NT2/D1 (cell line): ENCODE results near the gene CST3.

Experiments
- SUZ12 ChIP-seq: IDR thresholded peaks from 2 replicates; pipeline ENCODE4 v1.6.1; 2011; ENCODE audit not compliant: insufficient read length, insufficient read depth; ENCODE audit errors: extremely low read depth
- YY1 ChIP-seq: IDR thresholded peaks from 2 replicates; pipeline ENCODE4 v1.6.1; 2011; ENCODE audit not compliant: insufficient read length, insufficient read depth
- ZNF274 ChIP-seq: IDR thresholded peaks from 2 replicates; pipeline ENCODE4 v1.6.1; 2011; ENCODE audit warnings: mild to moderate bottlenecking, low read depth, low read length

GRCh38 chr20:23595941-23596340, 41.8 kb downstream of the CST3 start:
- TF ChIP-seq YY1 (no peak), SUZ12 (no peak), ZNF274 (no peak)
